ENCODE data around the gene CD300LG.
A peak's percentile ranks its signal among the peaks of the same experiment; 100 is the strongest.
"Not testable (repeated sequence)": the region's sequence is repeated elsewhere in the genome, so short reads cannot be mapped to it uniquely, and the experiment has no call there.

CD300LG gene

GRCh38 chr17:43825567-43825966 lies 21.4 kb upstream of the CD300LG start:
- no peak for DNase-seq (ENCODE audit: low read depth)

DNA sequence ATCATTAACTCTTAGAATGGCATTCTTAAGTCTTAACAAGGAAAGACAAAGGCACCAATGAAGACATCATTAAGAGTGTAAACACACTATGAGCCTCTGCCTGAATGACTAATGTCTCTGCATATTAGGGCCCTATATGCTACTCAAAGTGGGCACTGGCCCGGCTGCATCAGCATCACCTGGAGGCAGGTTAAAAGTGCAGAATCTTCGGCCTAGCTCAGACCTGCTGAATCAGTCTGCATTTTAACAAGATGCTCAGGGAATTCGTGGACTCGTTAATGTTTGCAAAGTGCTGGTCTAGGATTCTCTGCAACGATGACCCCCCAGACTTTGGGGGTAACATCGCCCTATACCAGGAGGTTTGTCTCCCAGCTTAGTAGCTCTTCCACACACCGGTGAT lies 20.8 kb upstream of the CD300LG start:
- DNase-seq (ENCODE audit: low read depth): no peak

GRCh38 chr17:43827596-43827995 lies 19.4 kb upstream of the CD300LG start:
- DNase-seq (ENCODE audit: low read depth): no peak

- DNase-seq (ENCODE audit: low read depth): no peak
Observed at GRCh38 chr17:43829738-43830137, 17.2 kb upstream of the CD300LG start.

- no peak for DNase-seq (ENCODE audit: low read depth)
Observed at GRCh38 chr17:43830510-43831140, 16.4 kb upstream of the CD300LG start.

DNA sequence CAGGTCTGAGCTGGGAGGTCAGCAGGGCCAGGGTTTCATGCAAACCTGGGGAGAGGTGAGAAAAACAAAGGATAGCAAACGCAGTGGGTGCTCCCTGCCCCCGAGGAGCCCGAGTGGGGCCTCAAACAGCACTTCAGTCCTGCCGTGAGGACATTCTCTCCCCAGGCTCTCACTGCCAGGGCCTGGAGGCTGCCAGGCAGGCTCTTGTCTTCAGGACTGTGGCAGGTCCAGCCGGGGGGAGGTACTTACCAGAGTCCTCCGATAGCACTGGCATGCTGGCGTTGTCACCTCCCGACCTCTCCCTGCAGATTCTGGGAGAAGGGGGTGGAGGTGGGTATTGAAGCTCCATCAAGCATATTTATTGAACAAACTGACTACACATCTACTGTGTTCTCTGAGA lies 15.3 kb upstream of the CD300LG start:
- no peak for DNase-seq (ENCODE audit: low read depth)

- no peak for DNase-seq (ENCODE audit: low read depth)
Observed at GRCh38 chr17:43832168-43832975, 14.6 kb upstream of the CD300LG start.

GRCh38 chr17:43832976-43833829 lies 13.8 kb upstream of the CD300LG start, which contains the start of gene MPP3:
MPP3 (minus strand) TSS chr17:43833146; CDS start chr17:43831906, 1,240 bp downstream.
- peak; percentile 42 for DNase-seq (ENCODE audit: low read depth)

DNA sequence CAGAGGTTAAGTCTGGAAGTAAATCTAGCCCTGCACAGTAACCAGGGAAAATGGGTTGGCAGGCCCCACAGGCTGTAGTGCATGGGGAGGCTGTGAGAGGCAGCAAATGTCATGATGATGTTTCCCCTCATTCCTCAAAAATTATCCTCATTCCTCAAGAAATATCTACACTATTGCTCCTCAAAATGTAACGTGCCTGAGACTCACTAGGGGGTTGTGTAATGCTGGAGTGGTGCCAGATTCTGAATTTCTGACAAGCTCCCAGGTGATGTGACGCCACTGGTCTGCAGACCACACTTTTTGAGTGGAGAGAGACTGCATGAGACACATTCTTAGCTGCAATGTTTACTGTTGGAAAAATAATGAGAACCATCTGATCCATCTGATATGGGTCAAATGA lies 12.9 kb upstream of the CD300LG start:
- no peak for DNase-seq (ENCODE audit: low read depth)

DNA sequence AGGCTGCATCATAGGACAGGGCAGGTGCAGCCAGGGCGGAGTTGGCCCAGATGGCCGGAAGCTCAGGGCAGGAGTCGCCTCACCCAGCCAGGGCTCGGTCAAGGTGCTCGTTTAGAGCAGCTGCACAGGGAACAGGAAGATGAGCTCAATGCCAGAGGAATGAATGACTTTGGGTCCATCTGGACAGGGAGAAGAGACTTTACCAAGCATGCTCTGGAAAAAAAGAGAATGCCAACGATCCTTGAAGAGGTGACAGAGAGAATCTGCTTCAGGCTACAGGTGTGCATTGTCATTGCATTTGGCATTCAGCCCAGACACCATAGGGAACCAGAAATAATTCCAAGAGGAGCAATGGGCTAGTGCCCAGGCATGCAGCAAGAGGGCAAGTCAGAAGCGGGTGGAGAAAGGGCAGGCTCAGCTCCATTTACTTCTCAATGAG lies 7.3 kb upstream of the CD300LG start:
- DNase-seq (ENCODE audit: low read depth): no peak

GRCh38 chr17:43840814-43841213 lies 6.2 kb upstream of the CD300LG start:
- DNase-seq (ENCODE audit: low read depth): no peak

- no peak for DNase-seq (ENCODE audit: low read depth)
Observed at GRCh38 chr17:43841282-43841681, 5.7 kb upstream of the CD300LG start.

- DNase-seq (ENCODE audit: low read depth): not testable (repeated sequence)
Observed at GRCh38 chr17:43842091-43842974, 4.6 kb upstream of the CD300LG start.

DNA sequence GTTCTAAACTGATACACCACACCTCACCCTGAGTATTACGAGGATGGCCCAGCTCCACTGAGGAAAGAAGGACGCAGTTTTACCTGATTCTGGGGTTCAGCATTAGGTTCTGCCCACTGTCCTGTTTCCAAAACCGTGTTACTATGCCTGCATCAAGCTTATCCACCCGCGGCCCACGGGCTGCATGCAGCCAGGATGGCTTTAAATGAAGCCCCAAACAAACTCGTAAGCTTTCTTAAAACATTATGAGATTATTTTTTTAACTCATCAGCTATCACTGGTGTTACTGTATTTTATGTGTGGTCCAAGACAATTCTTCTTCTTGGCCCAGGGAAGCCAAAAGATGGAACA lies 4.0 kb upstream of the CD300LG start:
- DNase-seq (ENCODE audit: low read depth): no peak

DNA sequence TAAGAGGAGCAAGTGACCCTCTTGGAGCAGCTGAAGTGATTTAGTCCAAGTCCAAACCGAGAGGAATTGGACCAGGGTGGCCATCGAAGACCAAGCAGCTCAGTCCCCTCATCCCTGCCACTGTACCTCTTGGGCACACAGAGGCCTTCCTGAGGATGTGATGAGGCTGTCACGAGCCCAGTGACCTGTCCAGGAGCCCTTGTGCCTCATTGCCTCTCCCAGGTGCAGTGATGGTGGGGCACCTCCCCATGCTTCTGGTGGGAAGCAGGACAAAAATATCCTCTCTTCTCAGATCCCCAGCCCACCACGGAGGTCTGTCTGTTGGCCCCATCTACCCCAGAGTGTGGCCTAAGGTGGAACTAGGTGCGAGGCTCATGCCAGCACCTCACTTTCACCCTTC lies 2.7 kb upstream of the CD300LG start:
- DNase-seq (ENCODE audit: low read depth): no peak

- DNase-seq (ENCODE audit: low read depth): no peak
Observed at GRCh38 chr17:43845766-43846165, 1.2 kb upstream of the CD300LG start.

GRCh38 chr17:43846221-43846712 lies 709 bp upstream of the CD300LG start:
- DNase-seq (ENCODE audit: low read depth): peak; percentile 54

- no peak for DNase-seq (ENCODE audit: low read depth)
Observed at GRCh38 chr17:43848601-43849000, 1.6 kb downstream of the CD300LG start.

DNA sequence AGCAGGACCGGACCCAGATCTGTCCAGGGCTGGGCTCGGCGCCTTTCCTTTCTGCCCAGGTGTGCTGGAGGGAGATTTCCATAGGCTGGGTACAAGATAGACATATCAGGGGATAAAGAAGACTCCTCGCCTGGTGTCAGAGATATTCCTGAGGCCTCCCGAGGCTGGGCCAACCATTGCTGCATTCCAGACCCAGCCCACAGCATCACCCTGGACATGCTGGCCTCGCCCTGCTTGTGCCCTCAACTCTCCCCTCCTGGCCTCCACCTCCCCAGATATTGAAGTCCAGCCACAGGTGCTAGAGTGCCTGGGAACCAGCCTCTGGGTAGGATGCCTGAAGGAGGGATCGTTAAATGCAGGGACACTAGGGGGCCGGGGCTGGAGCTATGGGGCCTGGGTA lies 2.1 kb downstream of the CD300LG start:
- no peak for DNase-seq (ENCODE audit: low read depth)

- DNase-seq (ENCODE audit: low read depth): no peak
Observed at GRCh38 chr17:43852571-43852970, 5.6 kb downstream of the CD300LG start.

DNA sequence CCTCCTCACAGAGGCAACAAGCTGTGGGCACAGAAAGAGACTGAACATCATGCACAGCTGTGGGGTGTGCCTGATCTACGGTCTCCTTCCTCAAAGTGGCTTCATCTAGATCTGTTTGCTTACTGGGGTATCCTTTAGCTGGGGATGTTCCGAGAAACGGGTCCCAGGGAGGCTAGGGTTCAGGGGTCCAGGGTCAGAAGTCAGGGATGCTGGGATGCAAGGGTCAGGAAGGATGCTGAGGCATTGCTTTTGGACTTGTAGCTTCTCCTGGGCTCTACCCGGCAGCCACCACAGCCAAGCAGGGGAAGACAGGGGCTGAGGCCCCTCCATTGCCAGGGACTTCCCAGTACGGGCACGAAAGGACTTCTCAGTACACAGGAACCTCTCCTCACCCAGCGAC lies 6.6 kb downstream of the CD300LG start:
- no peak for DNase-seq (ENCODE audit: low read depth)

Data from T follicular helper cell (primary cell).